Islet of Langerhans (tissue), 1 donor: ENCODE results near the gene RPP21.

ENCODE experiments used
- FAIRE-seq: peaks from one replicate; lab custom pipeline; 2011; peaks lifted over from hg19 to GRCh38; lab: Jason Lieb, UNC

Gene RPP21

DNA sequence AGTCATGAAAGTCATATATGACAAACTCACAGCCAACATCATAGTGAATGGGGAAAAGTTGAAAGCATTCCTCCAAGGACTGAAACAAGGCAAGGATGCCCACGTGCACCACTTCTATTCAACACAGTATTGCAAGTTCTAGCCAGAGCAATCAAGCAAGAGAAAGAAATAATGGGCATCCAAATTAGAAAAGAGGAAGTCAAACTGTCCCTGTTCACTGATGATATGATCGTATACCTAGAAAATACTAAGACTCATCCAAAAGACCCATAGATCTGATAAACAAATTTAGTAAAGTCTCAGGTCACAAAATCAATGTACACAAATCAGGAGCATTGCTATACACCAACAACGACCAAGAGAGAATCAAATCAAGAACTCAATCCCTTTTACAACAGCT is 41.2 kb downstream of the RPP21 start:
- no peak for FAIRE-seq

DNA sequence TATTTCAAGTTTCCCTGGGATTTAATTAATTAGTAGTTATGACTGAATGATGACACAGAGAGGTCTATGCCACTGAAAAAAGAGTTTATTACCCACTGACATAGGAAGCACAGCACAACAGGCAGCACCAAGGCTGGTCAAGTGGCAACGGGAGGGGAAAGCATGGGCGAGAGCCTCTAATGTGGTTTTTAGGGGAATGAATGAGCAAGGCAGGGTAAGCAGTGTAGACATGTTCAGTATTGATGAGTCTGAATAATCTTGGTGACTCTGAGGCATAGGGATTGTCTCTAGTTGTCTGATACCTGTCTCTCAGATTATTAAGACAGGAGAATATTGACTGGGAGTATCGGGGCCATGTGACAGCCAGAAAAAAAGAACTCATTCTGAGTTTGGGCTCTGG is 46.3 kb downstream of the RPP21 start:
- no peak for FAIRE-seq

- no peak for FAIRE-seq
Measured at GRCh38 chr6:30394139-30394538, 49.2 kb downstream of the RPP21 start.
